HG03378 (cell line): ENCODE results near the gene DCXR.

ENCODE experiments used
- ATAC-seq: cut with Tn5 transposase; IDR thresholded peaks from one replicate; pipeline ENCODE4 v1.9.1; 2021; ENCODE audit warnings: mild to moderate bottlenecking, moderate library complexity; ENCODE audit not compliant: unreplicated experiment

The DCXR gene

DNA sequence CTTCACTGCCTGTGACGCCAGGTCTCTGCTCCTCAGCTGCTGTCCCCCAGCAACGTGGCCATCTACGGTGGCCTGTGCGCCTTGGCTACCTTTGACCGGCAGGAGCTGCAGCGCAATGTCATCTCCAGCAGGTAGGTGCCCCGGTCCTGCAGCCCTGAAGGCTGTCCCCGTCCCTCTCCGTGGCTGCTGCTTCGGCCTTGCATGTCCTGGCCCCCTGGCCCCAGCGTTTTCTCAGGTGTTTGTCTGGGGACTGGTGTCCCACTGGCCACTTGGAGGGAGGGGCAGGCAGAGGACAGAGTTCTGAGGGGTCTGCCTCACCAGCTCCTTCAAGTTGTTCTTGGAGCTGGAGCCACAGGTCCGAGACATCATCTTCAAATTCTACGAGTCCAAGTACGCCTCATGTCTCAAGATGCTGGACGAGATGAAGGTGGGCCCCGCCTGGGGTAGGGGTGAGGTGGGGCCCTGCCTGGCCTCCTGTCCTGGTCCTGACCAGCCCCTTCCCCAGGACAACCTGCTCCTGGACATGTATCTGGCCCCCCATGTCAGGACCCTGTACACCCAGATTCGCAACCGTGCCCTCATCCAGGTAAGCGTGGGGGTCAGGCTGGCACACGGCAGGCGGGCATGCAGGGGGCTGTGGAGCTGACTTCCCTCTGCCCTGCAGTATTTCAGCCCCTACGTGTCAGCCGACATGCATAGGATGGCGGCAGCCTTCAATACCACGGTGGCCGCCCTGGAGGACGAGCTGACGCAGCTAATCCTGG is 18.6 kb upstream of the DCXR start:
- no peak for ATAC-seq

GRCh38 chr17:82055023-82055964 is 17.8 kb upstream of the DCXR start:
- no peak for ATAC-seq

DNA sequence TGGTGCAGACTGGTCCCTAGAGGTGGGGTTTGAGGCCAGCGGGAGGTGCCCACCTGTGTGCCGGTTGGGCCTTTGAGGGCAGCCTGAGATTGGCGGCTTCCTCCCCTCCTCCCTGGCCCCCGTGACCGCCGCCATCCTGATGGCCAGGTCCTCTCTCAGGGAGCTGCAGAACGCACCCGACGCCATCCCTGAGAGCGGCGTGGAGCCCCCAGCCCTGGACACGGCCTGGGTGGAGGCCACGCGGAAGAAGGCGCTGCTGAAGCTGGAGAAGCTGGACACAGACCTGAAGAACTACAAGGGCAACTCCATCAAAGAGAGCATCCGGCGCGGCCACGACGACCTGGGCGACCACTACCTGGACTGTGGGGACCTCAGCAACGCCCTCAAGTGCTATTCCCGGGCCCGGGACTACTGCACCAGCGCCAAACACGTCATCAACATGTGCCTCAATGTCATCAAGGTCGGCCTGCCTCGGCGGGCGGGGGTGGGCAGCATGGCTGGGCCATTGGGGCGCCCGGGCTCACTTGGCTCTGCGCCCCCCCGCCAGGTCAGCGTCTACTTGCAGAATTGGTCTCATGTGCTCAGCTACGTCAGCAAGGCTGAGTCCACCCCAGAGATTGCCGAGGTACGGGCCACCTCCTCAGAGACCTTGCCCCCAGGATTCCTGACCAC is 17.0 kb upstream of the DCXR start:
- no peak for ATAC-seq

GRCh38 chr17:82053556-82054263 is 16.2 kb upstream of the DCXR start:
- ATAC-seq, result no peak

DNA sequence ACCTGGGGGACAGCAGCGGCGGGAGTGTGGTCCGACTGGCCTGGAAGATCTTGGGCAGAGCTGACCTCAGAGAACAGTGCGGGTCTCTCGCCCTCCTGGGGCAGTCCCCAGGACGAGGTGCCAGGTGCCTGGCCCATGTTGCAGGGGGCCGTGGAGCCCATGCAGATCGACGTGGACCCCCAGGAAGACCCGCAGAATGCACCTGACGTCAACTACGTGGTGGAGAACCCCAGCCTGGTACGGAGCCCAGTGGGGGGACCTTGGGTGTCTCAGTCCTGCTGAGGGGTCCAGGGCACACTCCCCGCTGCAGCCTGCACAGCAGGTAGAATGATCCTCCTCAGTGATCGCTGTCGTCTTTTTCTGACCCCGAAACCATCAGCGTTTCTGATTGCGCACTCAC is 15.6 kb upstream of the DCXR start:
- no peak for ATAC-seq

DNA sequence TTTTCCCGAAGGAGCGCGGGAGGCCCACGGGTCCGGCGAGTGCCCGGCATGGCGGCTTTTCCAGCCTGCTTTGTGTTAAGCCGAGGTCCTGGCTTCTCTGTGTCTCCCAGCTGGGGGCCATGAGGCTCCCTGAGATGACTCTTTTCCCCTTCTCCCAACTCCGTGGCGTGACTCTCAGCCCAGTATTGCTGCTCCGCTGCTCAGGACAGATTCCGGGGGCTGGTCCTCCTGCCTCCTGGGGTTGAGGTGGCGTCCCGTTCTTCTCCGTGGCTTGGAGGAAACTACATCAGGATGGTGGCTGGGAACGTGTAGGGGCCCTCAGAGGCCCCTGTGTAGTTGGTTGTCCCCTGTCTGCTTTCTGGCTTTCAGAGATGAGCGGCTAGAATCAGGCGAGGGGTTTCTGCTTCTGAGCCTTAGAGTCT is 15.2 kb upstream of the DCXR start:
- ATAC-seq, result no peak

DNA sequence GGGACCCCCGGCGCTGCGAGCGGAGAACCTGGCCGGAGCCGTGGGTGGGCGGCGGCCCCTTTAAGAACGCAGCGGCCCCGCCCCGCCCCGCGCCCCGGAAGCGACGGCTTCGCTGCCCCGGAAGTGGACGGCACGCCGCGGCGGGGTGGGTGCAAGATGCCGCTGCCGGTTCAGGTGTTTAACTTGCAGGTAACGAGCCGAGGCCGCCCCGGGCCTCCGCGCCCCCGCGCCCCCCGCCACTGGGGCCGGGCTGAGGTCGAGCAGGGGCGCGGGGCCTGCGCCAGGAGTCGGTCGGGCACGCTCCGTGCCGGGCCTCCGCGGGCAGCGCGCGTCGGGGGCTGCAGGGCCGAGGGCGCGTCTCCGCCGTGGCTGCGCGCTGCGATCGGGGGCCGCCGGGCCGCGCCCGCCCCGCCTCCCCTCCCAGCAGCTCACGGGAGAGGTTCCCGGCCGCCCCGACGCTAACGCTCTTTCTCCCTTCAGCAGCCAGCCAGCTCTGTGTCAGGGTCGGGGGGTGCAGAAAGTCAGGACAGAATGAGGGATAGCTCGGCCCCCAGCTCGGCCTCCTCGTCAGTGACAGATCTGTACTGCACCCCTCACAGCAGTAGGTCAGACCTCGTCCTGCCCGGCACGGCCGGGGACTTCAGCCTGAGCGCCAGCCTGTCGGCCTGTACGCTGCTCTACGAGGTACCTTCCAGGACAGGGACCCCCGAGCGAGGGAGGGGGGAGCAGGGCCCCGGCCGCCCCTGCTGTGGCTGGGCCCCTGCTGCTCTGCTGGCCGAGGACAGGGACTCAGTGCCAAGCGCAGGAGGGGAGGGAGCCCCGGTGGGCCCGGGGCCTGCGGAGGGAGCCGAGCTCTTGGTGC is 14.5 kb upstream of the DCXR start, which contains the start of the genes GPS1 and RFNG:
GPS1 (plus strand) TSS at position 123 of the 862 bp plus-strand sequence; CDS start at position 157, 34 bp downstream.
RFNG (minus strand) TSS at position 36 of the 862 bp plus-strand sequence. CDS start 45 bp downstream, outside the sequence.
- no peak for ATAC-seq

DNA sequence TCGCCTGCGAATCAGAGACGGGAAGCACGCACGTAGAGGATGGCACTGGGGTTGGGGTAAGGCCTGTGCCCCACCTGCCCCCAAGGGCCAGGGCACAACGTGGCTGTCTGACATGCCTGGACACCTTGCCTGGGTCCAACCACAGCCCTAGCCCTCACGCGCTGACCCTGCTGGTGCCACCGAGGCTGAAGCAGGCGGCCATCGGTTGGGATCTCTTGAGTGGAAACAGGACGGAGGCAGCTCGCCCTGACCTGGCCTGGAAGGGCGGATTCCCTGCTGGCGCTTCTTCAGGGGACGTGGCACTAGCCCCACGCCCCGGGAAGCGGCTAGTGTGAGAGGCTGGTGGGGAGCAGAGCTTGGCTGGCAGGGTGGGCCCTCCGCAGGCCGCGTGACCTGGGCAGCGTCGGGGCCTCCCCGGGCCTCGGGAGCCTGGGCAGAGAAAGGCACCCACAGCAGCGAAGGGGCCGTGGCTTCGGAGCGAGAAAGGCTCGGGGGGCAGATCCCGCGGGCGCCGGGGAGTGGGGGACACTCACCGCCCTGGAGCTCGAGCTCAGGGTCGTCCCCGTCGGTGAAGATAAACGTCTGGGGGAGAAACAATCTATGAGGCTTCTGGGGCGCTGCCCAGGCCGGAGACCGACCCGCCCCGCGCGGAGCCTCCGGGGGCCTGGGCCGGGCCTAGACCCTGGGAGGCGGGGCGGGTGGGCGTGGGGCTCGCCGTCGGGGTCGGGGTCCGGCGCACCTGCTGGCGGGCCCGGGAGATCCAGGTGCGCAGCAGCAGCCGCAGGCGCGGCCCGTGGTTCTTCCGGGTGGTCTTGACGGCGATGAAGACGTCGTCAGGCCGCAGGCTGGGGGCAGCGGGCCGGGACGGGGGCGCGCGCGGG is 13.5 kb upstream of the DCXR start:
- no peak for ATAC-seq

DNA sequence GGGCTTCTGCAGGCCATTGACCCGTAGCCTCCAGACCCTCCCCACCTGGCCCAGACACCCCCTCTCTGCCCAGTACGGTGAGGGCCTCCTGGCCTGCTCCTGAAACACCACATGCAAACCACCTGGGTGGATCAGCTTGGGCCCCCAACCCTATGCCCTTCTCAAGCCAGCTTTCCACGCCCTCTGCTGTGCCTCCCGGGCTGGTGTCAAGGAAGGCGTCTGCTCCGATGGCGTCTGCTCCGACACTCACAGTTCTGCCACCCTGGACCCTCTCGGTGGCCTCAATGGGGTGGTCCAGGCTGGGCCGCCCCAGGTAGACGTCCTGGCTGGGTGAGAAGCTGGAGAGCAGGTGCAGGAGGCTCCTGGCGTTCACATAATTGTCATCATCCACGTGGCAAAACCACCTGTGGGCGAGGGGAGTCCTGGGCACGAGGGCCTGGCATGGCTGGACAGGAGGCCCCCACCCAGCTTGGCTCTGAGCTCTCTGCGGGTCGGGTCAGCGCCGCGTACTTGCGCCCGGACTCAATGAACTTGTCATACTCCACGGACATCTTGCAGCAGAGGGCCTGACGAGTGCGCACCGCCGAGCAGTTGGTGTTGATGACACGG is 12.8 kb upstream of the DCXR start:
- ATAC-seq, result no peak

GRCh38 chr17:82049521-82049971 is 12.0 kb upstream of the DCXR start:
- ATAC-seq, result no peak

- no peak for ATAC-seq
Measured at GRCh38 chr17:82049106-82049505, 11.6 kb upstream of the DCXR start.

- no peak for ATAC-seq
Measured at GRCh38 chr17:82048571-82048971, 11.1 kb upstream of the DCXR start.

GRCh38 chr17:82047914-82048570 is 10.5 kb upstream of the DCXR start:
- ATAC-seq, result no peak

DNA sequence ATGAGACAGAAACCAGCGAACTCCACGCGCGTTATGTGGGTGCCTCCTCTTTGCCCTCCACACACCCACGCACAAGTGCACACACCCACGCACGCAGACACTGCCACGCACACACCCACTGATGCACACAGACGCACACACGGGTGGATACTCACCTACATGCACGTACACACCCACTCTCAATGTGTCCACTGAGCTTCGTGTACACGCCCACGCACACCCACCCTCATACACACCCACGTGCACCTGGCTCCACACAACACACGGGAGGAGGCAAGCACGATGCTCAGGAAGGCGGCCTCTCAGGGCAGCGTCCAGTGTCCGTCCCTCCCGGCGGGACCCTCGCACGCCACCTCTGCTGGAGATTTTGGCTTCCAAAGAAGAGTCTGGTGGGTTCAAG is 9.9 kb upstream of the DCXR start:
- ATAC-seq, result no peak

GRCh38 chr17:82046903-82047302 is 9.4 kb upstream of the DCXR start:
- ATAC-seq, result no peak

GRCh38 chr17:82045936-82046484 is 8.5 kb upstream of the DCXR start:
- ATAC-seq, result no peak

- no peak for ATAC-seq
Measured at GRCh38 chr17:82043507-82043906, 6.0 kb upstream of the DCXR start.
